GM20000 (cell line): ENCODE data around the gene ADARB2.

Source experiments
- DNase-seq: peaks from one replicate; pipeline ENCODE4 v3.0.0; 2012; ENCODE audit warnings: low spot score
- CTCF ChIP-seq: IDR thresholded peaks from 2 replicates; pipeline ENCODE4 v1.5.1; 2012; ENCODE audit warnings: mild to moderate bottlenecking, control low read depth; ENCODE audit errors: extremely low read depth, missing control alignments

The ADARB2 gene

GRCh38 chr10:1531883-1532597 is 205.3 kb downstream of the ADARB2 start:
- TF ChIP-seq CTCF: no peak
- DNase-seq: no peak

- DNase-seq: no peak
- TF ChIP-seq CTCF: no peak
Observed at GRCh38 chr10:1530871-1531517, 206.3 kb downstream of the ADARB2 start.

GRCh38 chr10:1529806-1530413 is 207.4 kb downstream of the ADARB2 start:
- TF ChIP-seq CTCF: no peak
- DNase-seq: no peak

- DNase-seq: no peak
- TF ChIP-seq CTCF: no peak
Observed at GRCh38 chr10:1527951-1528350, 209.4 kb downstream of the ADARB2 start.

GRCh38 chr10:1526436-1527055 is 210.8 kb downstream of the ADARB2 start:
- no peak for DNase-seq
- TF ChIP-seq CTCF: no peak

- DNase-seq: no peak
Observed at GRCh38 chr10:1525354-1526162, 211.8 kb downstream of the ADARB2 start.

More at GRCh38 chr10:1525354-1526162, 211.8 kb downstream of the ADARB2 start:
- no peak for TF ChIP-seq CTCF
